GM19455 (cell line): Measurements from ENCODE around the gene IFI44L.
A peak's percentile ranks its signal among the peaks of the same experiment; 100 is the strongest.

Source experiments
- ATAC-seq: cut with Tn5 transposase; IDR thresholded peaks from one replicate; pipeline ENCODE4 v1.9.1; 2021; ENCODE audit not compliant: unreplicated experiment

IFI44L gene

DNA sequence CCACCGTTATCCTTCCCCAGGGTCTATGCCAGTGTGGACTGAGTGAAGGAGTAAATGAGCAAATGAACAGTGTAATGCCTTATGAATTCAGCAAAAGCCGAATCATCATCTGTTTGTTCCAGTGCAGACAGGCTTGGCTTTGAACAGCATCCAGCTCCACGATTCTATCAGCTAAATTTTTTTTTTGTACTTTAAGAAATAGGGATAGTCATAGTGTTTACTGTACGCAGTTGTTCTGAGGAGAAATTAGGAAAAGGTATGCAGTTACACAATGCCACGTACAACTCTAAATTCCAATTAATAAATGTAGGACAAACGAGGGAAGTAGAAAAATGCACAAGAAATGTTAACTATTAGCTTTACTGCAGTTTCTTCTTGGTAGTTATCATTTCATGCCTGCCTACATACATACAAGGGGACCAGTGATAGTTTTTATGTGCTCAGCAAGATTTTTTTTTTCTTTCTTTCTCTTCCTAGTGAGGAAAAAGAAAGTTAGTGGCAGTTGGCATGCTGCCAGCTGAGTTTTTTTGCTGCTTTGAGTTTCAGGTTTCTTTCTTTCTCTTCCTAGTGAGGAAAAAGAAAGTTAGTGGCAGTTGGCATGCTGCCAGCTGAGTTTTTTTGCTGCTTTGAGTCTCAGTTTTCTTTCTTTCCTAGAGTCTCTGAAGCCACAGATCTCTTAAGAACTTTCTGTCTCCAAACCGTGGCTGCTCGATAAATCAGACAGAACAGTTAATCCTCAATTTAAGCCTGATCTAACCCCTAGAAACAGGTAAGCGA, at the start of gene IFI44L:
Gene IFI44L, plus strand, starts transcription at position 646 of the 777 bp plus-strand sequence. CDS start 7,468 bp downstream, outside the sequence.
- peak; percentile 44 for ATAC-seq

DNA sequence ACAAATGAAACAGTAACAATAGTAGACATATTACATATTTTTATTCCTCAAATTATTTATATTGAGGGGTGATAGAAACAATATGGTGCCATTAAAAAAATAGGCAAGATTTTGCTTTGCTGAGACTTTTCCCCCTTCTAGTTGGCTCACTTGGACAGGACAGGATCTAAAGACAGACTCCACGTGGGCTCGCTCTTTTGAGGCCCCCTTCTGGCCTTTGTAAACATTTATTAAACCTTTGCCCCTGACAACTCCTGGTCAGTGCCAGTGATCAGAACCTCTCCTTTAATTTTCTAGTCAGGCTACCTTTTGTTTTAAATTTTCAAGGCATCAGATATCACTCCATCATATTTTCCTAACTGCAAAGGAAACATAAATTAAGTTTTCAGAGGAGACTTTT, 49.7 kb upstream of the IFI44L start:
- ATAC-seq = no peak

DNA sequence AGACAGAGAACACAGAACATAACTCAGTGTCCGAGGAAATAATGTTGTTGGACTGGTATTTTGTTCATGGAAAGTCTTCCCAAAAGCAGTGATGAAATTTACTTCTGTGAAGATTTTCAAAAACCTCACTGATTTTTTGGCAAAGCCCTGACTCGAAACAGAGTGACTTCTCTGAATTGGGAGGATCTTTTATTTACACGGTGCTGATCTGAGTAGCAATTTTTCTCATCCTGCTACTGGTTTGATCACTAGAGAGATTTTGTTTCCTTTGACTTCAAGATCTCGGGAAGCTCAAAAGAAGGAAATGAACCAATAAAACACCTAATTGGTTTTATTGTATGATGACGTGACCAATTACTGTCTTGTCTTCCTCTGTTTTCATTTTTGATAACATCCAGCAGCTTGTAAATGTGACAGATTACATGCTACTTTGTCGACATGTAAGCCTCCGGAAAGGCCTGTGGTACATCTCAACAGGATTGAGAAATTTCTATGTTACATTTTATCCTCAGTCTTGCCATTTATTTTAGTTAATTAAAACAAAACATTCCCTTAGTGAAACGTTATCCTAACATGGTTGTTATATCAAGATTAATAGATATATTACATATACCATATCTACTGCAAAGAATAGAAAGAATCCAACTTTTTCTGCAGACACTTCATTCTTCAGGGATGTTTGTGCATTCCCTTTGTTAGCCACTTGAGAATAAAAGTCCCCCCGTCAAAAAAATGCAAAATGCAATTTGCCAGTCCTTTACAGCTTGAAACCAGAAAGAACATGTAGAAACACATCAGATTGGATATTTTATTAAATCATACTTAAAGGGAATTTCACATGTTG, 42.8 kb upstream of the IFI44L start:
- no peak for ATAC-seq

DNA sequence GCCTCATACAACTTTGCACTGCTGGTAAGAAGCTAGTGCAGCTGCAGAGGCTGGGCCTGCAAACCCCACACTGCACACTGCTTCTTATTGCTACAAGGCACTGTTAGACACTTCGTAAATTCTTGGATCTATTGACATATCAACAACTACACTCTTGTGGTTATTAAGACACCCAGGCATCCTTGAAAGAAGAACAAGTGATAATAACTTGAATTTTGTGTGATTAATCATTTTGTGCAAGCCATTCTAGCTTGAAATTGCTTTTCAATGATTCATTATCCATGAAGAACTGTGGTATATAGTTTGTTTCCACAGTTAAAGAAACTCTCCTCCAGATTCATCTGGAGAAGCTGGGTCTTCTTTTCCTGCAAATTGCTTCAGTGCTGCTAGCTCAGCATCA, 33.7 kb upstream of the IFI44L start:
- ATAC-seq = no peak

DNA sequence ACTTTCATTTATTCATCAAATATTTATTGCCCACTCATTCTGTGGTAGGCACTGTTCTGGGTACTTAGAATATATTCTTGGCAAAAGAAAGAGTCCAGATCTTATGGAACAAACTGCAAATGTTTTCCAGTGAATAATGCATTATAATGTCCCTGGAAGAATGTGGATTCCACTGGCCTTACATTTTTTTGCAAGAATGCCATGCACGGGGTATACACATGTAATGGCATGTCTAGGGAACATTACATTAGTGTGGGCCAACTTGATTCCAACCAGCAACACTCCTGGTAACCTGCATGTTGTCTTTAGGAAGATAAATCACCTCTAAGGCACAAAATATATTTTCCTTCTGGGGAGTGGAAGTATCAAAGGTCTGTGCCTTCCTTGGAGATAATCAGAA, 33.0 kb upstream of the IFI44L start:
- no peak for ATAC-seq

DNA sequence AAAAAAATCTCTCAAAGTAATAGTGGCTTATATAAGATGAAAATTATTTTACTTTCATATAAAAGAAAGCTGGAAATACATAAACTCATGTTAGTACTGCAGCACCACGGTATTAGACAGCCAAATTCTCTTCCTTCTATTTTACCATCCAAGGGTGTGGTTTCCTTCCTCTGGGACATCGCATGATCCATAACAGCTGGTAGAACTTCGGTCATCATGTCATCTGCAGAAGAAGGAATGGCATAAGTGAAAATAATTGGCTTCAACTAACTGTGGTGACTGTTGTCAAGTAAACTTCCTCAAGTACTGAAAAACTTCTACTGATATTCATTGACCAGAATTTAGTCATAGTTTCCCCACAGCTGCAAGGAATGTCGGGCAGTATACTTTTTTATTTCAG, 28.3 kb upstream of the IFI44L start:
- no peak for ATAC-seq

DNA sequence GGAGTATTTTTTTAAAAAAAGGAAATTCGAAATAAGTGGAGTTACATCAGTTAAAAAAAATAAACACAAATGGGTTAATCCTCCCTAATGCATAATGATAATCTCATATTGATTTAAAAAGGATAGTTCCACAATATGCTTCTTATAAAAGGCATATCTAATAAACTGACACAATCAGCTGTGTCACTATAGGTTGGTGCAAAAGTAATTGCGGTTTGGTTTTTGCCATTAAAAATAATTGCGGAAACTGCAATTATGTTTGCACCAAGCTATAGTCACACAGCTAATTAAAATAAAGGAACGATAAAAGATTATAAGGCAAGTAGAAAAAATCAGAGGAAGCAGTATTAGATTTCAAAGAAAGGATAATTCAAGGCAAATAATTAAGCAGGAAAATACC, 21.0 kb upstream of the IFI44L start:
- ATAC-seq = no peak

DNA sequence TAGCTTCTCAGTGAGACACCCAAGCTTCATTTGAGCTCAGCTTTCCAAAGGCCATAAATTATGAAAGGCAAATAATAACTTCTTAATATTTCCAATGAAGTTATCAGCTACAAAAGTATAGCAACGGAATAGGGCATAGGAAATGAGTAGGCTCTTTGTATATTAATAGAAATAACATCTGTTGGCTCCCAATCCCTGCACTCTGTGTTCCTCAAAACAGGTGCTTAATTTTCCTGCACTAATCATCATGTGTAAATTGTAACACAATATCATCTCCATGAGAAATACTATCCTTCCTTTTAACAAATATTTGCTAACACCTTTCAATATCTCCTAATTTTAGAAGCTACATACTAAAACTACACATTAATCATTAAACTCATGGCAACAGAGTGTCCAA, 19.2 kb upstream of the IFI44L start:
- ATAC-seq = no peak

DNA sequence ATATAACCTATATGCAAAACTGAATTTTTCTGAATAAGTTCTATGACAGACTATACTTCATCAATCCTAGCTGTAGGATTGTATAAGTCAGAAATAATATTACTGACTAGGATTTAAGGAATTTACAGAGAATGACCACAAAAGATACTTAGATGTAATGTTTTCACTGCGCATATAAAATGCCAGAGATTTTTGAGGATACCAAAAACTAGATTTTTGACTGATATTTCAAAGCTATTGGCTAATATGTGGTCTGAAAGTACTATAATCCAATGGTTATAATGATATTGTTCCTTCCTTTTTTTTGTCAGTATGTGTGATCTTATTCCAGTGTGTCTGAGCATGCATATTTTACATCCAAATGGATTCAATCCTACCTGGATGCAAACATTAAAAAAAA, 17.0 kb upstream of the IFI44L start:
- no peak for ATAC-seq

DNA sequence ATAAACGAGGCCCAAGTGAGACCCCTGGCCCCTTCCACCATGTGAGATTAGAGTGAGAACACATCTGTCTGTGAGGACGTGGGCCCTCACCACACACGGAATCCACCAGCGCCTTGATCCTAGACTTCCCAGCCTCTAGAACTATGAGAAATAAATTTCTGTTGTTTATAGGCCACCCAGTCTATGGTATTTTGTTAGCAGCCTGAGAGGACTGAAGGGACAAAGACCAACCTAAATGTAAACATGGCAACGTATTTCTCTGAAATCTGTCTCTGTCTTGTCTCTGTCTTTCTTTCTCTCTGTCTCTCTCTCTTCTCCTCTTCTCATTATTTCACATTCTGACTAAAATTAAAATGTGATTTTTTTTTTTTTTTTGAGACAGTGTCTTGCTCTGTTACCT, 15.6 kb upstream of the IFI44L start:
- no peak for ATAC-seq

DNA sequence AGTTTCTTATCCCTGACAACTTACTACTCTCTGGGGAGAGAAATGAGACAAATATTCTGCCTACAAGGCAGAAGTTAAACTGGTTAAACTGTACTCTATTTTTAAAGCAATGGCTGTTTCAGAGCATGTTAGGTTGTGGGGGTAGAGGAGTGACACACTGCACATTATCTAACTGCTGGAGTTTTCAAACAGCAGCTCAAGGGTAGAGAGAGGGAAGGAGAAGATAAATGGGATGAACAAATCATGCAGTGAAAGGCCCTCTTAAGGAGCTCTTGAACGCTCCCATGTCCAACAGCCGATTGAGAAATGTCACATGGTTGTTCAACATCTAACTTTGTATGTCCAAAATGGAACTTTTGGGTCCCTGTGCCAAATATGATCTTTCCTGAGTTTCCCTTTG, 14.0 kb upstream of the IFI44L start:
- no peak for ATAC-seq

DNA sequence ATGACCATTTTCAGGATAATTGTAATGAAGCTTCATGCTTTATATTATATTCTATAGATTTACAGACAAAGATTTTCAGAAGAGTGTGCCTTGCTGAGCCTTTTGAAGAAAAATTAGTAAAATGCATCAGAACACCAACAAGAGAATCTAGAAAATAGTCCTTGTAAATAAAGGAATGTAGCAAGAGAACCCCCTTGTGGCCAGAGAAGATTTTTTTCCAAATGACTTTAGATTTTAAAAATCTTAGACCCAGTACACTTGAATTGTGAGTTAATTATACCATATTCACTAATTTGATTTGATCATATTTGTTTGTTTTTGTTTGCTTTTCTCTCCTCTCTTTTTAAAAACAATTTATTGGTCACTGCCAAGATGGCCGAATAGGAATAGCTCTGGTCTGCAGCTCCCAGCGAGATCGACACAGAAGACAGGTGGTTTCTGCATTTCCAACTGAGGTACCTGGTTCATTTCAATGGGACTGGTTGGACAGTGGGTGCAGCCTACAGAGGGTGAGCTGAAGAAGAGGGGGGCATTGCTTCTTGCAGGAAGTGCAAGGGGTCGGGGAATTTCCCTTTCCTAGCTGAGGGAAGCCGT, 12.8 kb upstream of the IFI44L start:
- ATAC-seq = no peak

DNA sequence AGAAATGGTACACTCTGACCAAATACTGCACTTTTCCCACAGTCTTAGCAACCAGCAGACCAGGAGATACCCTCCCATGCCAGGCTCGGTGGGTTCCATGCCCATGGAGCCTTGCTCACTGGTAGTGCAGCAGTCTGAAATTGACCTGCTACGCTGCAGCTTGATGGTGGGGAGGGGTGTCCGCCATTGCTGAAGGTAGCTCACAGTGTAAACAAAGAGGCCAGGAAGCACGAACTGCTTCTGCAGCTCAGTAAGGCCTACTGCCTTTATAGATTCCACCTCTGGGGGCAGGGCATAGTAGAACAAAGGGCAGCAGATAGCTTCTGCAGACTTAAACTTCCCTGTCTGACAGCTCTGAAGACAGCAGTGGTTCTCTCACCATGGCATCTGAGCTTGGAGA, 12.3 kb upstream of the IFI44L start:
- ATAC-seq = no peak

DNA sequence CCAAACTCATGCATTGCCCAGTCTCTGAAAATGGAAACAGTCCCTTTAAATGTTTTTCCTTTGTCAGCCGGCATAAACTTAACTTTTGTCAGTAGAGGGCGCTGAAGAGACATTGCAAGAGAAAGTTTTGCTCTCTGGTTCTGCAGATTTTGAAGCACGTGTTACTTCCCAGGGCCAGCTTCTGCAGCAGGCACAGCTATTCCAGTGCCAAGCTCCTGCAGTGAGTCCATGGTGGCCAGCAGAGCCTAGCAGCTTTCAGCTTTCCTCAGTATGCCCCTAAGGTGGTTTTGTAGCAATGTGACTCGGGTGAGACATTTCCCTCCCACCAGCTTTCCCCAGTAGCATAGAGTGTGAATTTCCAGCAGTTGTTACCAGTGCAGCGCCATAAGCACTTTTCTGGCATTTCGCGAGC, 2.6 kb upstream of the IFI44L start:
- peak; percentile 49 for ATAC-seq

DNA sequence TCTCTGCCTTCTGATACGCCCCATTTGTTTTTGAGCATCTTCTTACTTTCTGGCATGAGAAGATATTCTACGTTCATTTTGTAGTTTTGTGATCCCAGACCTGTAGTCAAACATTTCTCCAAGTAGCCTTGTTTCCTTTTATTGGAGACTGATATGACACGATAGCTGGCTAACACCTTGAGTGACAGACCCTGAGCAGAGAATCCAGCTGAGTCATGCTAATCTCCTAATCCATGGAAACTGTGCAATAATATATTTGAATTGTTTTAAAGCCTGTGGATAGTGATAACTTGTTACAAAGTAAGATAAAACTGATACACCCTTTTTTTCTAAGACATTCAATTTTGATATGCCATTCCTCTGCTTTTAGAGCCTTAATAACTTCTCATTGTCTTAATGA, 1.2 kb upstream of the IFI44L start:
- ATAC-seq = no peak

DNA sequence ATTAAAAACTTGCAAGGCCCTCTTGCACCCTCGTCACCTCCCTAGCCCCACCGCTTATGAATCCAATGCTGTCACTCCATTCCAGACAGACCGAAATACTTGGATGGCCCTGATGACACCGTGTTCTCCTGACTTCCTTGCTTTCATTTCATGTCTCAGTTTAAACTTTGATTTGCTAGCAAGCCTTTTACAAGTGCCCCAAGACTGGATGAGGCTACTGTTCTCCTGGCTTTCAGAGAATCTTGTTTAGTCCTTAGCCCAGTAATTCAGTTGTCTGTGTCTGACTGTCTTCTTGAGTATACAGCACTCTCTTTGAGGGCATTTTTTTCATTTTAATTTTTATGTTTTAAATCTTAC, 824 bp upstream of the IFI44L start:
- ATAC-seq = peak; percentile 6

DNA sequence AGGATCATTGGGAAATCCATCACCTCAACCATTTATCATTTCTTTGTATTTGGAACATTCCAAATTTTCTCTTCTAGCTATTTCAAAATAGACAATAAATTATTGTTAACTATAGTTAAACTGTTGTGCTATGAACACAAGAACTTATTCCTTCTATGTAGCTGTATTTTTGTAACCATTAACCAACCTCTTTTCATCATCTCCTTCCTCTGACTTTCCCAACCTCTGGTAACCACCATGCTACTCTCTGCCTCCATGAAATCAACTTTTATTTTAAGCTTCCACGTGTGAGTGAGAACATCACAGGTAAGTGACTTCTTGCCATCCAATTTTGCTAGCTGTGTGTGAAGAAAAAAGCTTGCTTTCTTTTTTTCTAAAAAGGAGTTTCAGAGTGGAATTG, 418 bp downstream of the IFI44L start:
- ATAC-seq = no peak

DNA sequence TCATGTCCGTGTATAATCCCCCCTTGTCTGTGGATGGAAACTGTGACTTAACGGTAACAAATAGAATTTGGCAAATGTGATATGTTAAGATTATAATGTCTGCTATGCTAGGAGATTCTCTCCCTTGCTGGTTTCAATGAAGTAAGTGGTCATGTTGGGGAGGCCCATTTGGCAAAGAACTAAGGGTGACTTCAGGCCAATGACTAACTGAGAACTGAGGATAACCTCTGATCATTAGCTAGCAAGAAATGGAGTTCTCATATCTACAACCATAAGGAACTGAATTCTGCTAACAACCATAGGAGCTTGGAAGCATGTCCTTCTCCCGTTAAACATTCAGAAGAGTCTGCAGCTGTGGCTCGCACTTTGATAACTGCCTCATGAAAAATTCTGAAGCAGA, 2.3 kb downstream of the IFI44L start:
- no peak for ATAC-seq

DNA sequence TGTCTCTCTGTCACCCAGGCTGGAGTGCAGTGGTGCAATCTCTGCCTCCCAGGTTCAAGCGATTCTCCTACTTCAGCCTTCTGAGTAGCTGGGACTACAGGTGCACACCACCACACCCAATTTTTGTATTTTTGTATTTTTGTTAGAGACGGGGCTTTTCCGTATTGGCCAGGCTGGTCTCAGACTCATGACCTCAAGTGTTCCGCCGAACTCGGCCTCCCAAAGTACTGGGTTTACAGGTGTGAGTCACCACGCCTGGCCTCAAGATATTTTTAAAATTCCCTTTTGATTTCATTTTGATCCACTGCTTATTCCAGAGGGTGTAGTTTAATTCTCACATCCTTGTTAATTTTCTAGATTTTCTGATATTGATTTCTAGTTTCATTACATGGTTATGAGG, 3.8 kb downstream of the IFI44L start:
- ATAC-seq = no peak

DNA sequence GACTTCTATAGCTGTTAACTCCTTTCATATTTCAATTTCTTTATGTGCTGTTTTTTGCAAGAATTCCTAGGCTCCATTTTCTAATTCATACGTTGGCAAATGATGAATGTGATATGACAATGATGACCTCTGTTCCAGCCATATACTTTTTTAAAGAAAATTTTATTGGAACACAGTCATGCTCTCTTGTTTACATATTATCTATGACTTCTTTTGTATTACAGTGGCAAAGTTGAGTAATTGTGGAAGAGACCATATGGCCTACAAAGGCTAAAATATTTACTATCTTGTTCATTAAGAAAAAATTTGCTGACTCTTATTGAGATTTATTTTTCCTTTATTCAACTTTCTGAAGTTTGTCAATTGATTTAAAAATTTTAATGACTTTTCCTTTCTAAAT, 7.1 kb downstream of the IFI44L start:
- ATAC-seq = no peak

DNA sequence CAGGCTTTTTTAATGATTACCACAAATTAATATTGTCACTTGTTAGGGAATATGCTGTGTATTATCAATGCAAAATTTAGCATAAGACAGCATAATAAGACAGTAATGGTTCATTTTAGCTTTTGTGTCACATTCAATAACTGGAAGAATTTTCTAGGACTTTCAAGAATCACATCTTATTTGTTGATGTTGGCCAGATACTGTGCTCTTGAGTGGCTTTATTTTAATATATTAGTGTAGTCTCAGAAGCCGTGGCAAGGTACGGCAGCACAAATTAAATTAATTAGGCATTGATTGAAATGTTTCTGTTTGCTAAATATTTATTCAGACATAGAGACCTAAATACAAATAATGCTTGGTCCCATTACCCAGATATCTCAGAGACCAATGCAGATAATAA, 10.4 kb downstream of the IFI44L start:
- ATAC-seq = no peak

DNA sequence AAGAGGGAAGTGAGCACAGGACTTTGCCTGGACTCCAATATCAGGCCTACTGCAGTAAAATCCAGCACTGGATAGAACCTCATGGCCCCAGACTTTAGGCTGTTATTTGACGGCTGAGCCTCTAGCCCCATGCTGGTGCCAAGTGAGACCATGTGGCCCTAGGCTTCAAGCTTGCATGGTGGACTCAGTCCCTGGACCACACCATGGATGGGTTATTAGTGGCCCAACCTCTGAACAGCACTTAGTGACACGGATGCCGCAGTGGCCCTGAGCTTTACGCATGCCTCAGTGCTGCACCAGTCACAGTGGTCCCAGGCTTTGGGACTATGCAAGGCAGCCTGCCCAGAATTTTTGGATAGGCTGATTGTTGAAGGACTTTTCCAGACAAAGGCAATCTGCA, 13.0 kb downstream of the IFI44L start:
- no peak for ATAC-seq
